Right kidney (tissue), 1 donor: ENCODE results near the gene CEACAM19.
"Not testable (repeated sequence)": the region's sequence is repeated elsewhere in the genome, so short reads cannot be mapped to it uniquely, and the experiment has no call there.

ENCODE experiments used
- DNase-seq: peaks from one replicate; pipeline ENCODE4 v3.0.0-alpha.2; 2016

CEACAM19 gene

DNA sequence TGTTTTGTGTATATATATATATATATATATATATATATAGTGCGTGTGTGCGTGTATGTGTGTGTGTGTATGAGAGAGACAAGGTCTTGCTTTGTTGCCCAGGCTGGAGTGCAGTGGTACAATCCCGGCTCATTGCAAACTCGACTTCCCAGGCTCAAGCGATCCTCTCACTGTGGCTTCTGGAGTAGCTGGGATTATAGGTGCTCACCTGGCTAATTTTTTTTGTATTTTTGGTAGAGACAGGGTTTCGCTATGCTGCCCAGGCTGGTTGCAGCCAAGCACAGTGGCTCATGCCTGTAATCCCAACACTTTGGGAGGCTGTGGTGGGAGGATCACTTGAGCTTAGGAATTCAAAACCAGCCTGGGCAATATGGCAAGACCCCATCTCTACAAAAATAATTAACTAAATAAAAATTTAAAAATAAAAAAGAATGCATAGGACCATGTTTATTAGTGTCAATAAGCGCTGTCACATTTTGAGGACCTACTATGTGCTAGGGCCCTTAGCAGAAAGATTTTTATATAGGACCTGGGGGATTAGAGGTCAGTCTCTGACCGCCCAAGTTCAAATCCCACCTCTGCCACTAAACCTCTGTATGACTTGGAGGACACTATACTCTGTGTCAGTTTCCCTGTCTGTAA, 25.8 kb upstream of the CEACAM19 start:
- DNase-seq: no peak

GRCh38 chr19:44646049-44646416, 25.2 kb upstream of the CEACAM19 start:
- DNase-seq: no peak

GRCh38 chr19:44647144-44647543, 24.1 kb upstream of the CEACAM19 start:
- DNase-seq: no peak

GRCh38 chr19:44648631-44649251, 22.5 kb upstream of the CEACAM19 start:
- DNase-seq: no peak

DNA sequence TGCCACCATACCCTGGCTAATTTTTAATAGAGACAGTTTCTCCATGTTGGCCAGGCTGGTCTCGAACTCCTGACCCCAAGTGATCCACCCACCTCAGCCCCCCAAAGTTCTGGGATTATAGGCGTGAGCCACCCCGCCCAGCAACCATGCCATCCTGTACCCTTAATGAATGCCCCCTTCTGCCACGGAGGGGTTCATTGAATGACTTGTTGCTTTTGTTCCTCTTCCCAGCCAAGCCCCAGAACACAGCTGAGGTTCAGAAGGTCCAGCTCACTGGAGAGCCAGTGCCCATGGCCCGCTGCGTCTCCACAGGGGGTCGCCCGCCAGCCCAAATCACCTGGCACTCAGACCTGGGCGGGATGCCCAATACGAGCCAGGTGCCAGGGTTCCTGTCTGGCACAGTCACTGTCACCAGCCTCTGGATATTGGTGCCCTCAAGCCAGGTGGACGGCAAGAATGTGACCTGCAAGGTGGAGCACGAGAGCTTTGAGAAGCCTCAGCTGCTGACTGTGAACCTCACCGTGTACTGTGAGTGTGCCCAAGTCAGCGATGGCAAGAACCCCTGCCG, 21.6 kb upstream of the CEACAM19 start:
- DNase-seq: no peak

GRCh38 chr19:44653343-44653742, 17.9 kb upstream of the CEACAM19 start:
- DNase-seq: no peak

DNA sequence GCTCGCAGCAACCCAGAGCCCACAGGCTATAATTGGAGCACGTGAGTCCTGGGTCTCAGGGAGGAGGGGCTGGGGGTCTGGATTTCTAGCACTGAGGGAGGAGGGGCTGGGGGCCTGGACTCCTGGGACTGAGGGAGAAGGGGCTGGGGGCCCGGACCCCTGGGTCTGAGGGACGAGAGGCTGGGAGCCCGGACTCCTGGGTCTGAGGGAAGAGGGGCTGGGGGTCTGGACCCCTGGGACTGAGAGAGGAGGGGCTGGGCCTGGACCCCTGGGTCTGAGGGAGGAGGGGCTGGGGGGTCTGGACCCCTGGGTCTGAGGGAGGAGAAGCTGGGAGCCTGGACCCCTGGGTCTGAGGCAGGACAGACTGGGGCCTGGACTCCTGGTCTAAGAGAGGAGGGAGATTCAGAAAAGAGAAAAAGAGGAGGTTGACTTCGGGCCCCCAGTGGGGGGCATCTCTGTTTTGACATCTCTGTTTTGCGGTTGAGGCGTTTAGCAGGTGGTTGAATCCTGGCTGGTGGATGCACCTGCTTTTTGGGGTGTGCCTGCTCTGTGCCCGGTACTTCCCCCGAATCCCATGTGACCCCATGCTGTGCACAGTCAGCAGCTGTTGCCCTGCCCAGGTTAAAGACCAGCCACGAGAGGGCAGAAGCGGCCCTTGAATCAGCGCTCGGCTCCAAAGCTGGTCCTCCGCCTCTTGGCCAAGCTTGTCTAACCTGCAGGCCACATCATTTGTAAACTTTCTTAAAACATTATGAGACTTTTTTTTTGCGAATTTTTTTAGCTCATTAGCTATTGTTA, 17.1 kb upstream of the CEACAM19 start:
- DNase-seq: no peak

DNA sequence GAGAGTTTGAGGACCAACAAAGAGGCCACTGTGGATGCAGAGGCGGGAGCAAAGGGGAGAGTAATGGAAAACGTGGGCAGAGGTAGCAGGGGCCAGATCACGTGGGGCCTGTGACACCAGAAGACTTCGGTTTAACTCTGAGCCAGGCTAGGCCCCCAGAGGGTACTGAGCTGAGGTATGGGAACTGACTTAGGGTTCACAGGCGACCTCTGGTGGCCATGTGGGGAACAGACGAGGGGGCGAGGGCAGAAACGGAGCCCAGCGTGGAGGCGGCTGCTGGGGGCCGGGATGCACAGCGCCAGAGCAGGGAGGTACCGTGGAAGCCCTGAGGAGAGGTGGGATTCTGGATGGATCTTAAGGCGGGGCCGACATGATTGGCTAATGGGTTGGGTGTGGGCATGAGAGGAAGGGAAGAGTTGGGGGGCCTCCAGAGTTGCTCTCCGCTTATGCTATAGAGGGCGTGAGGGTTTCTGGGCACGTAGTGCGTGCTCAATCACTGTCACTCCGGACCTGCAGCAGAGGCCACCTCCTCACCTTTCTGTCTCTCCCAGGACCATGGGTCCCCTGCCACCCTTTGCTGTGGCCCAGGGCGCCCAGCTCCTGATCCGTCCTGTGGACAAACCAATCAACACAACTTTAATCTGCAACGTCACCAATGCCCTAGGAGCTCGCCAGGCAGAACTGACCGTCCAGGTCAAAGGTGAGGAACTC, 13.9 kb upstream of the CEACAM19 start:
- DNase-seq: peak; percentile 64

DNA sequence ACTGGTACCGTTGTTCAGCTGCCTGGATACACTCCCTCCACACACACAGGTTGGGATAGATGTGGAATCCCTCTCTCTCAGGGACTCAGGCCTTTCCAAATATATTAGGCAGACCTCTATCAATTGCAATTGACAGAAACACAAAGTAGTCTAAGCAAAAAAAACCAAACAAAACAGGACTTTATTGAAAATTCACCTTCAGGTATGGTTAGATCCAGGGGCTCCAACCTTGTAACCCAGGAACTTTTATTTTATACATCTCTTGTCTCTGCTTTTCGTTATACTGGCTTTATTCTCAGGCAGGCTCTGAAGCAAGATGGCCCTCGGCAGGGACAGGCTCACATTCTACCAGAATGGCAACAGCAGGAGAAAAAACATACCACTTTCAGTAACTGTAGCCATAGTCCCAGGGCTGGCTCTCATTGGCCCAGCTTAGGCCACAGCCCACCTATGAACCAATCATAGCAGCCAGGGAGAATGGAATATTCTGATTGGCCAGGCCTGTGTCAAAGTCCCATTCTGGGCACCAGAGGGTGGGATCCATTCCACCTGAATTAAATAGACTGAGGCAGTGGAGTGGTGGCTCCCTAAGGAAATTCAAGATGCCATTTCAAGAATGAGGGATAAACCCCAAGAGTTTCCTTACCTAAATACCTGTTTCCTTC, 13.1 kb upstream of the CEACAM19 start:
- no peak for DNase-seq

DNA sequence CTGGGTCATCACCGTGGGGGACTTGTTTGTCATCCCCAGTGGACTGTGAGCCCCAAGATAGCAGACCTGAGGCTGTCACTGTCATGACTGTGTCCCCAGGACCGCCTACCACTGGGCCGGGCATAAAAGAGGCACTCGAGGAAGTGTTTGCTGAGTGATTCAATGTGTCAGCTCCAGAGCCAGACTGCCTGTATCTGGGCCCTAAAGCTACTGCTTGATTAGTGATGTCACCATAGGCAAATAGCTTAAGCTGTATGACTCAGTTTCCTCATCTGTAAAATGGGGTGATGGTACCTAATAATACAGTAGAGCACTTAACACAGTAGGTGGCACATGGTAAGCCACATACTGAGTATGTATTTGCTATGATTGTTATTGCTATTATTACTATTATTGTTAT, 11.2 kb upstream of the CEACAM19 start:
- DNase-seq: no peak

GRCh38 chr19:44661205-44661604, 10.1 kb upstream of the CEACAM19 start:
- no peak for DNase-seq

- DNase-seq: no peak
Observed at GRCh38 chr19:44661904-44662303, 9.4 kb upstream of the CEACAM19 start.

DNA sequence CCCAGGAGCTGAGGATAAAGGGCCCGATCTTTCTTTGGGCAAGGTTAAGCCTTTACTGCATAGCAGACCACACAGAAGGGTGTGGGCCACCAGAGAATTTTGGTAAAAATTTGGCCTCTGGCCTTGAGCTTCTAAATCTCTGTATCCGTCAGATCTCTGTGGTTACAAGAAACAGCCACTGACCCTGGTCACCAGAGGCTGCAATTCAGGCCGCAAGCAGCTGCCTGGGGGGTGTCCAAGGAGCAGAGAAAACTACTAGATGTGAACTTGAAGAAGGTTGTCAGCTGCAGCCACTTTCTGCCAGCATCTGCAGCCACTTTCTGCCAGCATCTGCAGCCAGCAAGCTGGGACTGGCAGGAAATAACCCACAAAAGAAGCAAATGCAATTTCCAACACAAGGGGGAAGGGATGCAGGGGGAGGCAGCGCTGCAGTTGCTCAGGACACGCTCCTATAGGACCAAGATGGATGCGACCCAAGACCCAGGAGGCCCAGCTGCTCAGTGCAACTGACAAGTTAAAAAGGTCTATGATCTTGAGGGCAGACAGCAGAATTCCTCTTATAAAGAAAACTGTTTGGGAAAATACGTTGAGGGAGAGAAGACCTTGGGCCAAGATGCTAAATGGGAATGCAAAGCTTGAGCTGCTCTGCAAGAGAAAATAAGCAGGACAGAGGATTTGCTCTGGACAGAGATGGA, 8.4 kb upstream of the CEACAM19 start:
- DNase-seq: peak; percentile 39

GRCh38 chr19:44663996-44664395, 7.3 kb upstream of the CEACAM19 start:
- DNase-seq: no peak

DNA sequence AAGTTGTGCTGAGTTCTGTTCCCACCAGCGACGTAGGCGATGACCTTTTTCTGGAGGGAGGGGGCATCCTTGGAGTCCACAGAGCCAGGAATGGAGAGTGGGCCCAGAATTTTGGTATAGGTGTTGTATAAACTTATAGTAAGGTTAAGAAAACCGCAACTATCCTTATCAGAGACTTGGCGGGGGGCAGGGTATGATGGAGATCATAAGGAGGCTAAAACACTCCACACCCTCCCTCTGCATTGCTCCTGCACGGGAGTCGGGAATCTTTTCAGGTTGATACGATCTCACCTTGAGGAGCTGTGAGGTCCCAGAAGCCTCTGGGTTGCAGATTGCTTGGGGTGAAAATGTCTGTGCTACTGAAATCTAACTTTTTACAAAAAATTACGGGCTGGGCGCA, 6.3 kb upstream of the CEACAM19 start:
- no peak for DNase-seq

GRCh38 chr19:44666852-44667556, 4.3 kb upstream of the CEACAM19 start:
- DNase-seq: no peak

DNA sequence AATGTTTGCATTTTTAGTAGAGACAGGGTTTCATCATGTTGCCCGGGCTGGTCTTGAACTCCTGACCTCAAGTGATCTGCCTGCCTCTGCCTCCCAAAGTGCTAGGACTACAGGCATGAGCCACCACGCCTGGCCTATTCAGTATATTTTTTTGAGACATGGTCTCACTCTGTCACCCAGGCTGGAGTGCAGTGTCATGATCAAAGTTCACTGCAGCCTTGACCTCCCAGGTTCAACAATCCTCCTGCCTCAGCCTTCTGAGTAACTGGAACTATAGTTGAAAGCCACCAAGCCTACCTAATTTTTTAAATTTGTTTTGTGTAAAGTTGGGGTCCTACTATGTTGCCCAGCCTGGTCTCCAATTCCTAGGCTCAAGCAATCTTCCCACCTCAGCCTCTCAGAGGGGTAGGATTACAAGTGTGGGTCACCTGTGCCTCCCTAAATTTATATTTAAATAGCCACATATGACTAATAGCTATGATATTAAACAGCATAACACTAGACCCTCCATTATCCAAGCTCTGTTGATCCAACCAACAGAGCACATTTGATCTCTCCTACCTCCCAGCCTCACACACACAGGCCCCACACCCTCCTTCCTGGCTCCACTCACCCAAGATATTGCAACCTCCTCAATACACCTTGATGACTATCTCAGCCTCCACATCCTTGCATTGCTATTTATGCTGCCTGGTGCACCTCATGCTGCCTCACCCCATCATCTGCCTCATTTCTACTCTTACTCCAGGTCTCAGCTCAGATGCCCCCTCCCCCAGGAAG, 2.1 kb upstream of the CEACAM19 start:
- DNase-seq: no peak

DNA sequence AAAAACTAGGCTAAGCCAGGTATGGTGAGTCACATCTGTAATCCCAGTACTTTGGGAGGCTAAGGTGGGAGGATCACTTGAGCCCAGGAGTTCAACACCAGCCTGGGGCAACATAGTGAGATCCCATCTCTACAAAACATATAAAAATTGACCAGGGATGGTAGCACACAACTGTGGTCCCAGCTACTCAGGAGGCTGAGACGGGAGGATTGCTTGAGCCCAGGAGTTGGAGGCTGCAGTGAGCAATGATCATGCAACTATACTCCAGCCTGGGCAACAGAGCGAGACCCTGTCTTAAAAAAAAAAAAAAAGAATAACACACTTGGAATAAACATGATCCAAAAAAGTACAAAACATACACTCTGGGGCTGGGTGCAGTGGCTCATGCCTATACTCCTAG, 1.3 kb upstream of the CEACAM19 start:
- DNase-seq: not testable (repeated sequence)

GRCh38 chr19:44672226-44672625, 944 bp downstream of the CEACAM19 start:
- DNase-seq: no peak

- no peak for DNase-seq
Observed at GRCh38 chr19:44673510-44673909, 2.2 kb downstream of the CEACAM19 start.
